Putamen (tissue), 1 donor: ENCODE data around the gene BRINP3.
"Not testable (repeated sequence)": the region's sequence is repeated elsewhere in the genome, so short reads cannot be mapped to it uniquely, and the experiment has no call there.

Experiments used
- DNase-seq: peaks from one replicate; pipeline ENCODE4 v3.0.0-alpha.2; 2016; ENCODE audit warnings: low spot score

BRINP3 gene

GRCh38 chr1:190477762-190478148, at the start of gene BRINP3:
Gene BRINP3 (minus strand): TSS chr1:190477864.
- no peak for DNase-seq

GRCh38 chr1:190511554-190511953, 33.9 kb upstream of the BRINP3 start:
- no peak for DNase-seq

DNA sequence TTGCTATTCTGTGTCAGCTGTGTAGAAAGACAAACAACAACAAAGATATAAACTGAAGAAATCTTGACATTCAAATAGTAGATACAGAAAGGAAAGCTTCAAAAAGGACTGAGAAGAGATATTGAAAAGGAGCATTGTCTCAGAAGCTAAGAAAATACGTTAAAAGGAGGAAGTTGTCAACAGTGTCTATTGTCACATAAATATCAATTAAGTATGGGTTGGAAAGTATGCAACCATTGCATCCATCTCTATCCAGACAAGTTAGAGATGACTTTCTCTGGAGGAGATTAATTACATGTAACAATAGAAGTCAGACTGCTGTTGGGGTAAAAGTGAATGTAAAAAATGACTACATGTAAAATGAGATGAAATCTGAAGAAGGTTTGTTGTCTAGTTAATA, 29.7 kb upstream of the BRINP3 start:
- DNase-seq, result no peak

DNA sequence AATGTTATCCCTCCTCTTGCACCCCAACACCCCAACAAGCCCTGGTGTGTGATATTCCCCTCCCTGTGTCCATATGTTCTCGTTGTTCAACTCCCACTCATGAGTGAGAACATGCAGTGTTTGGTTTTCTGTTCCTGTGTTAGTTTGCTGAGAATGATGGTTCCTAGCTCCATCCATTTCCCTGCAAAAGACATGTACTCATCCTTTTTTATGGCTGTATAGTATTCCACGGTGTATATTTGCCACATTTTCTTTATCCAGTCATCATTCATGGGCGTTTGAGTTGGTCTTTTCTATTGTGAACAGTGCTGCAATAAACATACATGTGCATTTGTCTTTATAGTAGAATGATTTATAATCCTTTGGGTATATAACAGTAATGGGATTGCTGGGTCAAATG, 26.9 kb upstream of the BRINP3 start:
- DNase-seq, result not testable (repeated sequence)

- DNase-seq, result no peak
Observed at GRCh38 chr1:190497565-190497964, 19.9 kb upstream of the BRINP3 start.

GRCh38 chr1:190494451-190494850, 16.8 kb upstream of the BRINP3 start:
- DNase-seq, result no peak

- no peak for DNase-seq
Observed at GRCh38 chr1:190491404-190491803, 13.7 kb upstream of the BRINP3 start.

DNA sequence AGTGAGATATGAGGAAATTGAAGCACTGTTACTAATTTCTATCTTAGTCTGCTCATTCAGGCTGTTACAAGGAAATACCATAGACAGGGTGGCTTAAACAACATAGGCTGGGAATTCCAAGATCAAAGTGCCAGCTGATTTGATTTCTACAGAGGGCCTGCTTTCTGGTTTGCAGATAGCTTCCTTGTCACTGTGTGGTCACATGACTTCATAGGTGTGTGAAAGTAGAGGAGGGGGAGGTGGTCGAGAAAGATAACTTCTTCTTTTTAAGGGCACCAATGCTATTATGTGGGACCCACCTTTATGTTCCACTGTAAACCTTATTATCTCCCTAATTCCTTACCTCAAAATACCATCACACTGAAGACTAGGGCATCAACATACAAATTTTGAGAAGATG, 6.4 kb upstream of the BRINP3 start:
- no peak for DNase-seq

DNA sequence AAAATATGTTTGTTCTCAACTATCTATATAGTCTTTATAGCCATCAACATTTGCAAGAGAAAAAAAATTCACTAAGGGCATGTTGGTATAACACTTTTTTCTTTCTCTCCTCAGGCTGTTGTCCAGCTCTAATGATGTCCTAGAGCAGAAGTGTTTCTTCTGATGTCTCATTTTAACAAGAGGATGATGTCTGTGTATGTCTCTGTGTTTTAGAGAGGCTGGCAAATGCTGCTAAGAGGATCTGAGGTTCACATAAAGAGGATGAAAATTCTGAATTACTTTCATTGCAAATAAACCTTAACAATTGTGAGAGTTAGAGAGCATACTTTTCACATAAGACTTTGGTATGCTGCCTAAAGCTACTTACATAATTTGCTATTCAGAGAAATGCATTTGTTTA, 2.6 kb upstream of the BRINP3 start:
- no peak for DNase-seq

DNA sequence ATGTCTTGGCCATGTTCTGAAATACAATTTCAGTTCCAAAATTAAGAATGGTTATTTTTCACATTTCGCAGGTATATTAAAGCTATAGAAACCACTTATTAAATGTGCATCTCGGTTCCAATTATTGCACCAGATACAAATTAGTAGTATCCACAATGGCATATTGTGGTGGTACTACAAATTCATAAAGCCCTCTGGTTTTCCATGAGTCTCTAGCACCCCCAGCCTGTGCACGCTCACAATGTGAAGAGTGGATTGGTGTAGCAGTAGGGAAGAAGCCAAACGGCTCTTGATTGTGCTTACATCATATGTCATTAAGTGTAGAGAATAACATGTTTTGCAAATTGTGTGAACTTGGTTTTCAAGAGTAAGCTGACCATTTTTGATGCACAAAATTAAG, 1.9 kb upstream of the BRINP3 start:
- no peak for DNase-seq

GRCh38 chr1:190479050-190479397, 1.4 kb upstream of the BRINP3 start:
- DNase-seq, result no peak

DNA sequence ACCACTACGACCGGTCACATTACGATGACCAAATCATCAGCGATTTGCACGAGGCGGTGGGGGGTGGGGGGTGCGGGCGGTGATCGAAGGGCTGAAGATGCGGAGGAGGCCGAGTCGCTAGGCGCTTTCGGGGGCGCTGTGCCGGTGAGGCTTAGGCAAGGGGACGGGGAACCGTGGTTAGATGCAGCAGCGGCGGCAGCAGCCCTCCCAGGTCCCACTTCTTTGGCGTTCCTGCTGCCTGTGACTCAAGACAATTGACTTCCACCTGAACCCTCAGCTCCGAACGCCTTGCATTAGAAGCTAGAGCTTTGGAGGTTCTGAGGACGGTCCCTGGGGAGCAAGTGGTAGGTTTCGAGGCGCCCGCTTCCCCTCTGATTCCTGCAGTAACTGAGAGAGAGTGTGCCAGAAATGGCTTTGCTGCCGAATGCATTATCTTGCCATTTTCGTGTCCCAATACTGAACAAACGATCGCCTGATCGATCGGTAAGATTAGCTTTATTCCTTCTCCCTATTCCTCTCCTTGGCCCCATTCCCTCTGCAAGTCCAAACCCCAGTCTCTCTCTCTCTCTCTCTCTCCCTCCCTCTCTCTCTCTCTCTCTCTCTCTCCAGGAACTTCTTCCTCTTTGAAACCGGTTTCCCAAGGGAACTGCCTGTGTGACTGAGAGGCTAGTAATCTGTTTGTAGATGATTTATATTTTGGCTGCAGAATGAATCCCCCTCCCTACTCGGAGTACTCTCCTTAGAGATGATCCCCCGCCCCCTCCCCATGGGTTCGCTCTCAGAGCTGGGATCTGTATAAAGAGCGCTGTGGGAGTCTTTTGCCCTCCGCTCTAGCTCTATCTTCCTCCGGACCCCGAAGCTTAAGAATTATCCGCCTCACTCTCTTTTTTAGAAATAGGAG, 735 bp upstream of the BRINP3 start:
- DNase-seq, result no peak

DNA sequence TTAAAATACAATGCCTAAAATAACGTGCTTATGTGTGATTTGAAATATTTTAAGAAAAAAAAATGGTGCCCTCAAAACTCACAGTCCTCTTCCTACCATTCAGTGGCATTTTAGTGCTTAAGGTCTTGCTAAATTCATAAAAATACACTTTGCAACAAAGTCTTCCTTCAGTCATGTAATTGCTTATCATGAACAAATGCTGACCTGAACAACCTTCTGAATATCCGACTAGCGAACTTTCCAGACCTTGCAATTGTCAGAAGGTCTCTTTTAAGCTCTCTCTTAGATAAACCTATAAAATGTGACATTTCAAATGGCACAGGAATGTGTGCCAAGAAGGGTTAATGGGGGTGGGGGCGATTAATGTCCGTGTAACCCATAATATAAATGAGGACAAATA, 858 bp downstream of the BRINP3 start:
- DNase-seq, result no peak

GRCh38 chr1:190476321-190476720, 1.3 kb downstream of the BRINP3 start:
- no peak for DNase-seq

GRCh38 chr1:190475421-190476141, 2.1 kb downstream of the BRINP3 start:
- no peak for DNase-seq

DNA sequence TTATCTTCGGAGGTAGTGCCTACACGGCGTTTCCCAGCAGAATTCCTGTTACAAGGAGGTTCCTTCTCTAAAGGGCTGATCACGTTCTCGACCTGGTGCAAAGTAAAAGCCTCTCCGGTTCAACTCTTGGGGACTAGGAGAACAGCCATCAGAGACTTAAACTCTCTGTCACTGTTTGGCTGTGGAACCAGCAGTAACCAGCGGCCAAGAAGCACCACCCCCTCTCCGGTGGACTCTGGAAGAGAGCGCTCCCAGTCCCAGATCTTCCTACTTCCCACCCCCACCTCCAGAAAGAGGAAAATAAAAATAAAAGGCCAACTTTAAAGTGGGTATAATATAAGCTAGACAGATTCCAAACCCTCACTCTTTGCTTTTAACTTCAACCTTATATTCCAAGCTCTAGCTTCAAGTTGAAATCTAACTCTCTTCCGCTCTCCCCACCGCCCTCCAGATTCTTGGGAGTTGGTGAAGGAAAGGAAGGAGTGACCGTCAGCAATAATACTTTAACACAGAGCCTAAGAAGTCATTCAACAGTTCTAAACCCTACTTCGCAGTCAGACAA, 2.9 kb downstream of the BRINP3 start:
- DNase-seq, result no peak

GRCh38 chr1:190474010-190474409, 3.7 kb downstream of the BRINP3 start:
- DNase-seq, result no peak

- DNase-seq, result no peak
Observed at GRCh38 chr1:190472494-190472893, 5.2 kb downstream of the BRINP3 start.

DNA sequence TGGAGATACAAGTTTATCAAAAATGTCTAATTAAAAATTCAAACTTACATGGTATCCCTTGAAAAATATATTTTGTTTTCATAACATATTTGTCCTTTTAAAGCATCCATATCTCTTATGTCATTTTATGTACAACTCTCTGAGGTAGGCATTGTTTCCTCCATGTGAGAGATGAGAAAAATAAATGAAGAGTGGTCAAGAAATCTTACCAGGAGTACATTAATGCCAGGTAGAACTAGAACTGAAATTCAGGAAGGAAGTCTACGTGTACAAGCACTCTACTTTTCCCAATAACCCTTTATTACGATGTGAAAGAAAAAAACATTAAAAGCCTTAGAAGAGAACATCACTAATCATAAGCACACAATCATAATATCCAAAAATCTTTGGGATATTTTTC, 5.6 kb downstream of the BRINP3 start:
- DNase-seq, result no peak

DNA sequence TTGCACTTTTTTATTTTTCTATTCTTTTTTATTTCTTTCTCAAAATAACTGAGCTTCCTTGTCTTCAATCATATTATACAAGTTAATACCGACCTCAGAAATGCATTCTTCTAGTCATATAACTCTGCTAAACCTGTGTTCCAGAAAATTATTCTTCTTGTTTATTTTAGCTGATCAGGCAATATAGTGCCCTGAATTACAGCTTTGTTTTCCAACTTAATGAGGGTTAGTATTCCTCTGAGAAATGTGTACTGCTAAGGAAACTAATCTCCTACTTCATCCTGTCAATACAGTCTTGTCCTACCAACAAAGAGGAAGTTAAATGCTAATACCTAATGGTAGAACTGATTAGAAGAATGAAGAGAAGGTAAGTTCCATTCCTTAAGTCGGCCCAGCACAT, 13.0 kb downstream of the BRINP3 start:
- DNase-seq, result no peak

DNA sequence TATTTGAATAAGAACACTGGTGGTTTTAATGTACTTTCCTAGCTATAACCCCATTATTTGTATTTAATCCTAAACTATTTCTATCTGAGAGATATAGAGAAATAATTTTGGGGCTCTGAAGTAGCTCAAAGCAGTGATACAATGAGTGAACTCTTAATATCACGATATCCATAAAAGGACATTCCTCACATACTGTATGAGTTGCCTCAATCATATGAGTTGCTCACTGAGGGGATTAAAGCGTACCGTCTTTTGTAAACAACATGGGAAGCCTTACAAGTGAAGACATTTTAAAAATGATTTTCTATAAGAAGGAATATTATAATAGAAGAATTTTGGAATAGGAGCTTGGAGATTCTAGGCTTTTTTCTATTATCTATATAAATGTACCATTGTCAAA, 21.5 kb downstream of the BRINP3 start:
- no peak for DNase-seq

DNA sequence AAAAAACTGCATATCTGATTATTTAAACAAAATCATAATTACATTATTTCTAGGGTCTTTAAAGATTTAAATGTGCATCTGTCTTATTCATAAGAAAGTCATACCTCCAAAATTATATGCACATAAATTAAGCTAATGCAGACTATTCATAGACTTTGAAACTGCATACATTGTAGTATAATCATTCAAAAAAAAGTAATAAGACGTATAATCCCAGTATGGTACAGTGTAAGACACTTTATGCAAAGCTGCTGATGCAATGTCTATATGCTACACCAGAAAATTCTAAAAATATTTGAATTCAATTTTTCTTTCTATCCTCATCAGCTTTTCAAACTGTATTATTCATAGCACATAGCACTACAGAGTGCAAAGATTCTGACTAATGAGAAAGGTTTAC, 22.0 kb downstream of the BRINP3 start:
- no peak for DNase-seq

- no peak for DNase-seq
Observed at GRCh38 chr1:190453550-190453949, 24.1 kb downstream of the BRINP3 start.
